ENCODE measurements around the gene RNF17. TPM values are rescaled to one million over a fixed set of nuclear protein-coding genes. Genes with fewer than 3 reads are reported as not detected.

The RNF17 gene
- total RNA-seq, 1 donor from 2014 or later = not detected

DNA sequence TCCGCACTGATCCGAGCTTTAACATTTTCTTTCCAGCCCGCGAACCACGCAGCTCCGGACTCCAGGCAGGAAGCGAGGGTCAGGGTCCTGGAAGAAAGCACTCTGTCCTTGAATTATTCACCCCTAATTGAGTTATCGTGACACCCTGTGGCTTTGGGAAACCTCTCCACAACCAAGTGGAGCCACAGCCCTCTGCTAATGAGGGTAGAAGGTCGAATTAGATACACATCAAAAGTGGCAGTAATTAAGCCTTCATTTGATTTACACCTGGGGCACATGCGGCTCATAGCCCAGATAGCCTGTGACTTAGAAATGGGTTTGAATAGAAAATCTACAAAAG, 15.9 kb upstream of the RNF17 start:
- Mint-ChIP-seq H3K27ac (ENCODE audit: unreplicated experiment) (no peak overlapping the region), H3K4me3 (ENCODE audit: unreplicated experiment) (peak overlapping the region; percentile 58), H3K27me3 (ENCODE audit: low read depth) (peaks cover 64% of the 10 kb centered on the region), H3K4me1 (ENCODE audit: low read depth) (peaks cover 14% of the 10 kb centered on the region), H3K36me3 (ENCODE audit: low read depth) (no peaks in the 10 kb centered on the region), H3K9me3 (ENCODE audit: low read depth) (no peaks in the 10 kb centered on the region)
- no peak for DNase-seq (ENCODE audit: low spot score)
- TF ChIP-seq, protein P1, sequence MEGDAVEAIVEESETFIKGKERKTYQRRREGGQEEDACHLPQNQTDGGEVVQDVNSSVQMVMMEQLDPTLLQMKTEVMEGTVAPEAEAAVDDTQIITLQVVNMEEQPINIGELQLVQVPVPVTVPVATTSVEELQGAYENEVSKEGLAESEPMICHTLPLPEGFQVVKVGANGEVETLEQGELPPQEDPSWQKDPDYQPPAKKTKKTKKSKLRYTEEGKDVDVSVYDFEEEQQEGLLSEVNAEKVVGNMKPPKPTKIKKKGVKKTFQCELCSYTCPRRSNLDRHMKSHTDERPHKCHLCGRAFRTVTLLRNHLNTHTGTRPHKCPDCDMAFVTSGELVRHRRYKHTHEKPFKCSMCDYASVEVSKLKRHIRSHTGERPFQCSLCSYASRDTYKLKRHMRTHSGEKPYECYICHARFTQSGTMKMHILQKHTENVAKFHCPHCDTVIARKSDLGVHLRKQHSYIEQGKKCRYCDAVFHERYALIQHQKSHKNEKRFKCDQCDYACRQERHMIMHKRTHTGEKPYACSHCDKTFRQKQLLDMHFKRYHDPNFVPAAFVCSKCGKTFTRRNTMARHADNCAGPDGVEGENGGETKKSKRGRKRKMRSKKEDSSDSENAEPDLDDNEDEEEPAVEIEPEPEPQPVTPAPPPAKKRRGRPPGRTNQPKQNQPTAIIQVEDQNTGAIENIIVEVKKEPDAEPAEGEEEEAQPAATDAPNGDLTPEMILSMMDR (IDR thresholded peaks at IDR 0.05) = no peak

DNA sequence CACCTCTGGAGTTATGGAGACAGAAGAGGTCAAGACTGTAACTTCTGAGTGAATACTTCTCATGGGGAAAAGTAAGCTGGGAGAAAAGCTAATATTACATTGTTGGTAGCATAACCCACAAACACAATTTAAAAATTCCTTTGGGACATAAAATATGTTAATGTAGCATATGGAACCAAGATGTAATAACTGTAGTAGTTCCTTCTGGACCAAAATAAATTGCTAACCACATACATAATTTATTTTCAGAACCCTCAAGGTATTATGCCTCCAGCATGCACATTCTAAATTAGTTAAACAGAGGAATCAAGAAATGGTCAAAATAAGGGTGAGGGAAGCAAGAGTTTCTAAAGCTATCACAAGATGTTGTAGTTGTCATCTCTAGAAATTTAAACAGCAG, 4.8 kb upstream of the RNF17 start:
- Mint-ChIP-seq H3K27me3 (ENCODE audit: low read depth) (peaks cover 32% of the 10 kb centered on the region), H3K4me1 (ENCODE audit: low read depth) (no peaks in the 10 kb centered on the region), H3K27ac (ENCODE audit: unreplicated experiment) (no peak overlapping the region), H3K36me3 (ENCODE audit: low read depth) (no peaks in the 10 kb centered on the region), H3K4me3 (ENCODE audit: unreplicated experiment) (no peak overlapping the region), H3K9me3 (ENCODE audit: low read depth) (no peaks in the 10 kb centered on the region)
- TF ChIP-seq, protein P1 (IDR thresholded peaks at IDR 0.05) = no peak
- no peak for DNase-seq (ENCODE audit: low spot score)

DNA sequence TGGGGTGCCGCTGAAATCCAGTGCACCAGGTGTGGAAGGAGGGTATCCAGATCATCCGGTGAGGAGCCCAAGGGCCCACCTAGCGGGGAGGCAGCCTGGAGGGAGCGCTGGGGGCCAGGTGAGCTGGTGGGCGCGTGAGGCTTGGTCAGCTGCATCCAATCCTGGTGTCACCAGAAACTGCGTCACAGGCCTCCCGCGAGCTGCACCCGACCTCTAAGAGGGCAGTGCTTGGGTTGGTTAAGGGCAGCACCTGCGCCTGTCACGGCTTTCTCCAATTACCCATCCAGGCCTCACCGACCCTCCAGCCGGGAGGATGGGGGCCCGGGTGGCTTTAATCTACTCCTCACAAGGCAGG, 284 bp downstream of the RNF17 start:
- no peaks in the 10 kb centered on the region for H3K9me3 Mint-ChIP-seq (ENCODE audit: low read depth)
- H3K4me3 Mint-ChIP-seq (ENCODE audit: unreplicated experiment) = no peak overlapping the region
- H3K4me1 Mint-ChIP-seq (ENCODE audit: low read depth) = no peaks in the 10 kb centered on the region
- H3K36me3 Mint-ChIP-seq (ENCODE audit: low read depth) = no peaks in the 10 kb centered on the region
- TF ChIP-seq, protein P1 (IDR thresholded peaks at IDR 0.05) = no peak
- peaks cover 12% of the 10 kb centered on the region for H3K27me3 Mint-ChIP-seq (ENCODE audit: low read depth)
- H3K27ac Mint-ChIP-seq (ENCODE audit: unreplicated experiment) = no peak overlapping the region
- no peak for DNase-seq (ENCODE audit: low spot score)

DNA sequence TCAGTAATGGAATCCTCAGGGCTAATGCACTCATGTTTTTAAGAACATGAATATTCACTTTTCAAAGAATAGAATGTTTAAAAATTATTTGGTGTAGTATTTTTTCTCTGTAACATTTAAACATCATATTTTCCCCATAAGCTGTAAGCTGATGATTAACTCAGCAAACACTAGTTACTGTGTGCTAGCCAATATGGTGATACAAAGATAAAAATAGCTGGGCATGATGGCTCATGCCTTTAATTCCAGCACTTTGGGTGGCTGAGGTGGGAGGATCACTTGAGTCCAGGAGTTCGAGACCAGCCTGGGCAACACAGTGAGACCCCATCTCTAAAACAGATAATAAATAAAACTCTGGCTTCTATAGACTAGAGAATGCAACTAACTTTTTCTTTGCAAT, 13.2 kb downstream of the RNF17 start:
- Mint-ChIP-seq H3K27ac (ENCODE audit: unreplicated experiment) (no peak overlapping the region), H3K36me3 (ENCODE audit: low read depth) (no peaks in the 10 kb centered on the region), H3K27me3 (ENCODE audit: low read depth) (peaks cover 8% of the 10 kb centered on the region), H3K4me1 (ENCODE audit: low read depth) (no peaks in the 10 kb centered on the region), H3K9me3 (ENCODE audit: low read depth) (no peaks in the 10 kb centered on the region), H3K4me3 (ENCODE audit: unreplicated experiment) (no peak overlapping the region)
- no peak for DNase-seq (ENCODE audit: low spot score)
- TF ChIP-seq, protein P1 (IDR thresholded peaks at IDR 0.05) = no peak

DNA sequence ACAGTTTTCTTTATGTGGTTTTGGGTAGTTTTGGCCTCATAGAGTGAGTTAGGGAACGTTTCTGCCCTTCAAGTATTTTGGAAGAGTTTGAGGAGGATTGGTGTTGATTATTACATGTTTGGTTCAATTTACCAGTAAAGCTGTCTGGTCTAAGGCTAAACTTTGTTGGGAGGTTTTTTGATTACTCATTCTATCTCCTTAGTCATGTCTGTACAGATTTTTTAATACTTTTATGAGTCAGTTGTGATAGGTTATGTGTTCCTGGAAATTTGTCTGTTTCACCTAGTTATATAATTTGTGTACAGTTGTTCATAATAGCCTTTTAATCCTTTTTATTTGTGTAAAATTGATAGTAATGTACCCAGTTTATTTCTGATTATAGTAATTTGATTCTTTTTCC, 20.4 kb downstream of the RNF17 start:
- Mint-ChIP-seq H3K4me3 (ENCODE audit: unreplicated experiment) (no peak overlapping the region), H3K36me3 (ENCODE audit: low read depth) (peaks cover 3% of the 10 kb centered on the region)

More for the DNA sequence above, 20.4 kb downstream of the RNF17 start:
- Mint-ChIP-seq H3K9me3 (ENCODE audit: low read depth) (peaks cover 19% of the 10 kb centered on the region), H3K27me3 (ENCODE audit: low read depth) (peaks cover 24% of the 10 kb centered on the region), H3K27ac (ENCODE audit: unreplicated experiment) (no peak overlapping the region), H3K4me1 (ENCODE audit: low read depth) (no peaks in the 10 kb centered on the region)
- TF ChIP-seq, protein P1 (IDR thresholded peaks at IDR 0.05) = no peak
- DNase-seq (ENCODE audit: low spot score) = no peak
